Pancreas (tissue), 10 donors: Measurements from ENCODE around the gene CGB8. TPM values are rescaled to one million over a fixed set of nuclear protein-coding genes. Genes with fewer than 3 reads are reported as not detected.
A peak's percentile ranks its signal among the peaks of the same experiment; 100 is the strongest.

ENCODE experiments used
- ATAC-seq, 4 donors: fragments of 200-7000 bp; cut with Tn5 transposase; one replicate each; pipeline versions ENCODE4 v1.8.0 to v1.9.1; 2020; ENCODE audit warnings: mild to moderate bottlenecking in 4 of 4, moderate library complexity in 4 of 4
- DNase-seq, 6 donors: peaks; one replicate each; pipeline ENCODE4 v3.0.0-alpha.2; 2020
- FAIRE-seq: peaks from 2 replicates; lab custom pipeline; 2012; peaks lifted over from hg19 to GRCh38; lab: Jason Lieb, UNC
- H3K27ac ChIP-seq, 4 donors: fragments of 200-600 bp; sonication (generic); 1 replicate in 3 of 4; 2 replicates in 1 of 4; pipeline versions ENCODE4 v1.5.0 to v1.8.0; 2020
- H3K27me3 ChIP-seq, 4 donors: fragments of 200-600 bp; one replicate each; pipeline ENCODE4 v1.8.0; 2021
- H3K36me3 ChIP-seq, 3 donors: fragments of 200-600 bp; sonication (generic) in 1 of 3; one replicate each; pipeline versions ENCODE4 v1.5.0 to v1.8.0; 2020 to 2021
- H3K4me1 ChIP-seq, 3 donors: fragments of 200-600 bp; one replicate each; pipeline ENCODE4 v1.8.0; 2021
- H3K4me3 ChIP-seq, 4 donors: fragments of 200-600 bp; sonication (generic) in 2 of 4; one replicate each; pipeline versions ENCODE4 v1.5.0 to v1.8.0; 2020 to 2021
- H3K9me3 ChIP-seq, 4 donors: fragments of 200-600 bp; one replicate each; pipeline ENCODE4 v1.8.0; 2021
- WGBS, 2 donors: extraction: QIAGEN DNeasy Blood & Tissue Kit; methylation state at CpG; one replicate each; pipeline ENCODE4 v1.1.7; 2013; 5-methylcytosine and 5-hydroxymethylcytosine counted together
- intact Hi-C, 3 donors: fragments of 100-400 bp; cut with DNase I; formaldehyde crosslinking; loops; one replicate each; pipeline versions ENCODE4 v1.11.1 to v1.14.2; 2022
- polyA plus RNA-seq, 2 donors: library from polyadenylated mRNA; stranded (reverse); fragments of 200-250 nt; gene quantifications; one replicate each; pipeline ENCODE4 v1.2.3, GENCODE V29; 2013
- total RNA-seq, 6 donors: library from RNA; stranded (reverse); fragmentation: NEBNext Ultra II Directional in 4 of 6; extraction: Animal tissue kit (Norgen Biotek cat#: 25700) in 4 of 6; gene quantifications; one replicate each; pipeline versions ENCODE4 v1.2.1 to v1.2.4, GENCODE V29; 2021 to 2023
- TF ChIP-seq, protein P1 (sequence below), 4 donors: fragments of 200-600 bp; sonication (generic) in 3 of 4; IDR thresholded peaks; one replicate each; pipeline versions ENCODE4 v1.5.0 to v1.8.0; 2021; ENCODE audit warnings: antibody characterized with exemption in 4 of 4
- donor health status: healthy with polysubstance abuse.
- donor health status: DM: no; HTN: no; CAD: no; lungs with moderate emphysema.
- donor health status: DM: no; HTN: no; CAD: no.
- donor health status: control.
- donor health status: control.
- donor health status: Bipolar disorder and iron deficiency.
- donor health status: DM: yes; HTN: yes; CAD: no.
- donor health status: DM: no; HTN: no; CAD: no.
- donor health status: DM: no; HTN: no; CAD: no.
- donor health status: DM: yes; HTN: yes; CAD: no.

The CGB8 gene
- total and polyA plus RNA-seq, 8 donors: not detected

DNA sequence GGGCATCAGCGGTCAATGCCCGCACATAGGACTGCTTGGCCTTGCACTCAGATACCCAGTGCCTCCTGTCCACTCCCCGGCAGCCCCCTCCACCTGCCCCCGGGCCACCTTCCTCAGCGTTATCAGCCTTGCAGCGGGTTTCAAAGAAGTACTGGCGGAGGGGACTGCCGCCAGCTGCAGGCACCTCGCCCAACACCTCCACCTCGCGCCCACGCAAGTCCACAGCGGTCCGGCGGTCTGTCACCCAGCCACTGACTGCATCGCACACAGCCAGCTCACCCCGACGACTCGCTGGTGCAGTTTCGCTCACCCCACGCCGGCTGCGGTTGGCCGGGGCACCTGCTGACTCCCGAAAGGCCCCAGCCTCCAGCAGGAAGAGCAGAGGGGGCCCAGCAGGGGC is 12.5 kb upstream of the CGB8 start:
- H3K27ac ChIP-seq: no peak overlapping the region

DNA sequence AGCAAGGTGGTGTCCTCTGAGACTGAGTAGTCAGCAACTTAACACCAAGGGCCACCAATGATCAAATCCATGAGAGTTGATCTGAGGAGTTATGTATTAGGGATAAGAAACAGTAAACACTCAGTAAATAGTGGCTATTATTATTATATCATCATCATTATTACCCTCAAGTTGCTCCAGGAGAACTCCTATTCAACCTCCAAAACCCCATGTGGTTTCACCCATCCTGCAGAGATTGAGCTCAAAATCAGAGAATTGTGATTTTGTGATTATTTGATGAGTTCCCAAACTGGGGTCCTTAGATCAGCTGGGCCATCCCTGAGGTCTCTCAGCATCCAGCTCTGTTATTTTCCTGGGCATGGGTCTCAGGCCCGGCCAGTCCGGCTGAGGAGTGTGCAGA is 12.1 kb upstream of the CGB8 start:
- Histone ChIP-seq H3K27me3 (no peaks in the 10 kb centered on the region), H3K36me3 (no peaks in the 10 kb centered on the region), H3K4me3 (no peak overlapping the region), H3K4me1 (peaks cover 0 to 5% (median 0%) of the 10 kb centered on the region in 3 donors), H3K9me3 (no peaks in the 10 kb centered on the region), H3K27ac (no peak overlapping the region)
- FAIRE-seq (no peak), ATAC-seq (no peak), DNase-seq (no peak)
- intact Hi-C loops: no loop called here
- WGBS, 2 donors: 92 to 94% methylated on average over 2 of the region's 2 CpGs
- TF ChIP-seq, protein P1, sequence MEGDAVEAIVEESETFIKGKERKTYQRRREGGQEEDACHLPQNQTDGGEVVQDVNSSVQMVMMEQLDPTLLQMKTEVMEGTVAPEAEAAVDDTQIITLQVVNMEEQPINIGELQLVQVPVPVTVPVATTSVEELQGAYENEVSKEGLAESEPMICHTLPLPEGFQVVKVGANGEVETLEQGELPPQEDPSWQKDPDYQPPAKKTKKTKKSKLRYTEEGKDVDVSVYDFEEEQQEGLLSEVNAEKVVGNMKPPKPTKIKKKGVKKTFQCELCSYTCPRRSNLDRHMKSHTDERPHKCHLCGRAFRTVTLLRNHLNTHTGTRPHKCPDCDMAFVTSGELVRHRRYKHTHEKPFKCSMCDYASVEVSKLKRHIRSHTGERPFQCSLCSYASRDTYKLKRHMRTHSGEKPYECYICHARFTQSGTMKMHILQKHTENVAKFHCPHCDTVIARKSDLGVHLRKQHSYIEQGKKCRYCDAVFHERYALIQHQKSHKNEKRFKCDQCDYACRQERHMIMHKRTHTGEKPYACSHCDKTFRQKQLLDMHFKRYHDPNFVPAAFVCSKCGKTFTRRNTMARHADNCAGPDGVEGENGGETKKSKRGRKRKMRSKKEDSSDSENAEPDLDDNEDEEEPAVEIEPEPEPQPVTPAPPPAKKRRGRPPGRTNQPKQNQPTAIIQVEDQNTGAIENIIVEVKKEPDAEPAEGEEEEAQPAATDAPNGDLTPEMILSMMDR (IDR thresholded peaks at IDR 0.05): no peak

More for the DNA sequence above, 12.5 kb upstream of the CGB8 start:
- WGBS, 2 donors: 59 to 77% methylated on average over 25 of the region's 25 CpGs
- no peaks in the 10 kb centered on the region for H3K36me3 ChIP-seq
- H3K4me3 ChIP-seq: no peak overlapping the region
- no peak for FAIRE-seq
- no peaks in the 10 kb centered on the region for H3K27me3 ChIP-seq
- DNase-seq: peak in 1 of 6 donors; percentile 59
- intact Hi-C loops: no loop called here
- H3K9me3 ChIP-seq: no peaks in the 10 kb centered on the region
- no peak for ATAC-seq
- H3K4me1 ChIP-seq: peaks cover 0 to 5% (median 0%) of the 10 kb centered on the region in 3 donors
- TF ChIP-seq, protein P1 (IDR thresholded peaks at IDR 0.05): no peak

DNA sequence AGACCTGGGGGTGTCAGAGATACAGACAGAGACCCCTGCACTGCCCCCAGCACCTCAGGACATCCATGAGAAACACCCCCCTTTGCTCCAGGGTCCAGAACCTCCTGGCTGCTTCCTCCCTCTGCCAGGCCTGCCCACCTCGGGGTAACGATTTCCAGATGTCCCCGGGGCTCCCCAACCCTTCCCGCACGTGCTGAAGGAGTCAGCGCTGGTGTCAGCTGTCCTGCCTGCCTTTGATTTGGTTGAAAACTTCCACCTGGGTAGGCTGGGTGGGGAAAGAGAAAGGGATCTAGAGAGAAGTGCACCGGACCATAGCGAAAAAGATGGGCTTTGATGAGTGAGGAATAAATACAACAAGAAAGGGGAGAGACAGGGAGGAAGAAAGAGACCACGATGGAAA is 10.1 kb upstream of the CGB8 start:
- Histone ChIP-seq H3K4me1 (peaks cover 0 to 5% (median 0%) of the 10 kb centered on the region in 3 donors), H3K4me3 (no peak overlapping the region), H3K27ac (no peak overlapping the region), H3K9me3 (no peaks in the 10 kb centered on the region), H3K36me3 (no peaks in the 10 kb centered on the region), H3K27me3 (no peaks in the 10 kb centered on the region)
- FAIRE-seq (no peak), DNase-seq (no peak), ATAC-seq (no peak)
- intact Hi-C loops: no loop called here
- WGBS, 2 donors: 72 to 79% methylated on average over 9 of the region's 9 CpGs
- TF ChIP-seq, protein P1 (IDR thresholded peaks at IDR 0.05): no peak

DNA sequence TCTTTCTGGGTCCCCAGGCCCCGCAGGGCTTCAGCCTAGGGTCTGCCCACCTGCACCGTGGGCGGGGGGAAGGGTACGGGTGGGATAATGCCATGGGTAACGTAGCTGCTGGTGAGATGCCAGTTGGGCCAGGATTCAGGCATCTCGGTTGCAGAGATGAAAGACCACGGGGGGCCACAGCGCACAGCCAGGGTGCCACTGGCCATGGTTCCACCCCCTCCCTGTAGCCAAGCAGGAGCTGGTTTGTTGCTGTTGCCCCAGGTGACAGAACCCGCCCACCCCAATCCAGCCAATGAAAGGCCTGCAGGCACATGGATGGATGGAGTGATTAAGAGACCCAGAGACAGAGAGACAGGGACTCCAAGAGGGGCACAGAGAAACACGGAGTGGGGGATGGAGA is 9.7 kb upstream of the CGB8 start:
- ATAC-seq: no peak

More for the DNA sequence above, 9.7 kb upstream of the CGB8 start:
- DNase-seq (peak in 1 of 6 donors; percentile 47), FAIRE-seq (no peak)
- TF ChIP-seq, protein P1 (IDR thresholded peaks at IDR 0.05): no peak
- intact Hi-C loops: no loop called here
- Histone ChIP-seq H3K27ac (no peak overlapping the region), H3K9me3 (no peaks in the 10 kb centered on the region), H3K4me1 (peaks cover 0 to 5% (median 0%) of the 10 kb centered on the region in 3 donors), H3K4me3 (no peak overlapping the region), H3K36me3 (no peaks in the 10 kb centered on the region), H3K27me3 (no peaks in the 10 kb centered on the region)
- WGBS, 2 donors: 42 to 43% methylated on average over 10 of the region's 10 CpGs
